Measurements from ENCODE around the gene NDEL1.

Gene NDEL1

GRCh38 chr17:8506145-8506544 lies 70.5 kb downstream of the NDEL1 start:
- in situ Hi-C loops (cut with HindIII; ENCODE audit: low pct_unique_long_range_greater_than_20kb, low sequenced_read_pairs) = no loop called here
- no peak for DNase-seq (ENCODE audit: low read depth in 1 of 2, low spot score in 1 of 2)
- no peak for TF ChIP-seq JUND (IDR thresholded peaks at IDR 0.05; ENCODE audit: low read depth)

- no peak for DNase-seq (ENCODE audit: low read depth in 1 of 2, low spot score in 1 of 2)
- no peak for TF ChIP-seq JUND (IDR thresholded peaks at IDR 0.05; ENCODE audit: low read depth)
- in situ Hi-C loops (cut with HindIII; ENCODE audit: low pct_unique_long_range_greater_than_20kb, low sequenced_read_pairs) = no loop called here
These were observed 79.1 kb downstream of the NDEL1 start for GRCh38 chr17:8514801-8515200.
